ENCODE measurements around the gene KAT2B.

Gene KAT2B

DNA sequence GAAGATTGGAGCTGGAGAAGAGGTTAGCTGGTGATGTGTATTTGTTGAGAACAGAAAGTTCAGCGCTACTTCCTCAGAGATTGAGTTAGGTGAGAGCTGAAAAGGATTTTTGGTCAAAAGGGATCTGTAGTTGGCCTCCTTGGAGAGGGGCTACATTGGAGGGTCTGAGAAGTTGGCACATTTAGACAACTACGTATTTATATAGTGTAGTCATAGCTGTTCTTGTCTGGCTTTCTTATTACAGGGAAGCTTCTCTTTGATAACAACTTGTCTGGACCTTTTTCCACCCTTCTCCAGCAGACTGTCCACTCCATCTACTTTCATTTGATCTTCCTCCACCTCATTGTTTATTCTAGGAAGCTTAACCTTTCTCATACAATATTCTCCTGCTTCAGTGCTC lies 43.7 kb downstream of the KAT2B start:
- H3K14ac ChIP-seq (ENCODE audit: low read length): no peak overlapping the region
- no peak overlapping the region for H3K27ac ChIP-seq (ENCODE audit: low read depth, low read length)
- no peaks in the 10 kb centered on the region for H3K79me2 ChIP-seq (ENCODE audit: control insufficient read depth, insufficient read depth, low read length, poor library complexity)
- no CpG with 5 or more reads among the region's 2 CpGs for WGBS (ENCODE audit: extremely low coverage, insufficient coverage, insufficient read length)
- no peaks in the 10 kb centered on the region for H3K27me3 ChIP-seq (ENCODE audit: insufficient read depth, low read length)
- no peak for DNase-seq
- no peak overlapping the region for H2BK120ac ChIP-seq (ENCODE audit: insufficient read depth, low read length, poor library complexity)
- no peak overlapping the region for H4K12ac ChIP-seq (ENCODE audit: low read depth, low read length)
- H4K8ac ChIP-seq (ENCODE audit: low read depth, low read length): no peak overlapping the region
- H3K9ac ChIP-seq (ENCODE audit: low read length): no peak overlapping the region
- H3K9me3 ChIP-seq (ENCODE audit: insufficient read depth, low read depth, low read length): no peaks in the 10 kb centered on the region
- H3K79me1 ChIP-seq (ENCODE audit: low read length): no peaks in the 10 kb centered on the region
- no peak overlapping the region for H3K23ac ChIP-seq (ENCODE audit: low read length)
- H2AK5ac ChIP-seq (ENCODE audit: low read length): no peak overlapping the region
- no peak overlapping the region for H2AFZ ChIP-seq (ENCODE audit: insufficient read depth, low read length, poor library complexity)
- no peak overlapping the region for H3K4me3 ChIP-seq (ENCODE audit: low read depth, low read length)
- no peak overlapping the region for H4K91ac ChIP-seq (ENCODE audit: low read depth, low read length)
- no peak overlapping the region for H3K18ac ChIP-seq (ENCODE audit: low read length)
- H2BK12ac ChIP-seq (ENCODE audit: low read length): no peak overlapping the region
- H2BK5ac ChIP-seq (ENCODE audit: low read depth, low read length, poor library complexity): no peak overlapping the region
- no peak overlapping the region for H3K4me2 ChIP-seq (ENCODE audit: low read length)
- H3K36me3 ChIP-seq (ENCODE audit: control insufficient read depth in 1 of 2, insufficient read depth in 2 of 2, low read length in 2 of 2): peaks cover 0 to 3% of the 10 kb centered on the region in 2 experiments
- no peak overlapping the region for H3K4ac ChIP-seq (ENCODE audit: low read depth, low read length)
- H3K4me1 ChIP-seq (ENCODE audit: control insufficient read depth in 1 of 2, insufficient read depth in 2 of 2, low read length in 2 of 2): no peaks in the 10 kb centered on the region

DNA sequence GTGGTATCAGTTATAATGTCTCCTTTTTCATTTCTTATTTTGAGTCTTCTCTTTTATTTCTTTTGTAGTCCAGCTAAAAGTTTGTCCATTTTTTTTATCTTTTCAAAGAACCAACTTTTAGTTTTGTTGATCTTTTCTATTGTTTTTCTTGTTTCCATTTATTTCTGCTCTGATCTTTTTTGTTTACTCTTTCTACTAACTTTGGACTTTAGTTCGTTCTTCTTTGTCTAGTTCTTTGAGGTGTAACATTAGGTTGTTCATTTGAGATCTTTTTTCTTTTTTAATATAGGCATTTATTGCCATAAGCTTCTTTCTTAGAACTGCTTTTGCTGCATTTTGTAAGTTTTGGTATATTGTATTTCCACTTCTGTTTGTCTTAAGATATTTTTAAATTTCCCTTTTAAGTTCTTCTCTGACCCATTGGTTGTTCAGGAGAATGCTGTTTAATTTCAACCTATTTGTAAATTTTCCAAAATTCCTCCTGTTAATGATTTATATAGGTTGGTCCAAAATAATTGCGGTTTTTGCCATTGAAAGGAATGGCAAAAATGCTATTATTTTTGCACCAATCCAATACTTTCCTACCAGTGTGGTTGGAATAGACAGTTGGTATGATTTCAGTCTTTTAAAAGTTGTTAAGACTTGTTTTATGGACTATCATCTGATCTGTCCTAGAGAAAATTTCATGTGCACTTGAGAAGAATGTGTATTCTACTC lies 51.2 kb downstream of the KAT2B start:
- H3K18ac ChIP-seq (ENCODE audit: low read length): no peak overlapping the region
- H3K79me2 ChIP-seq (ENCODE audit: control insufficient read depth, insufficient read depth, low read length, poor library complexity): no peaks in the 10 kb centered on the region
- H3K27me3 ChIP-seq (ENCODE audit: insufficient read depth, low read length): no peaks in the 10 kb centered on the region
- H3K9ac ChIP-seq (ENCODE audit: low read length): no peak overlapping the region
- H4K8ac ChIP-seq (ENCODE audit: low read depth, low read length): no peak overlapping the region
- no CpG with 5 or more reads among the region's 2 CpGs for WGBS (ENCODE audit: extremely low coverage, insufficient coverage, insufficient read length)
- no peak overlapping the region for H4K91ac ChIP-seq (ENCODE audit: low read depth, low read length)
- no peaks in the 10 kb centered on the region for H3K36me3 ChIP-seq (ENCODE audit: control insufficient read depth in 1 of 2, insufficient read depth in 2 of 2, low read length in 2 of 2)
- no peak overlapping the region for H3K4ac ChIP-seq (ENCODE audit: low read depth, low read length)
- no peaks in the 10 kb centered on the region for H3K4me1 ChIP-seq (ENCODE audit: control insufficient read depth in 1 of 2, insufficient read depth in 2 of 2, low read length in 2 of 2)
- H2AK5ac ChIP-seq (ENCODE audit: low read length): no peak overlapping the region
- H4K12ac ChIP-seq (ENCODE audit: low read depth, low read length): no peak overlapping the region
- no peaks in the 10 kb centered on the region for H3K9me3 ChIP-seq (ENCODE audit: insufficient read depth, low read depth, low read length)
- no peak overlapping the region for H2BK12ac ChIP-seq (ENCODE audit: low read length)
- no peak overlapping the region for H3K4me2 ChIP-seq (ENCODE audit: low read length)
- no peak overlapping the region for H2BK5ac ChIP-seq (ENCODE audit: low read depth, low read length, poor library complexity)
- no peak overlapping the region for H2AFZ ChIP-seq (ENCODE audit: insufficient read depth, low read length, poor library complexity)
- H3K27ac ChIP-seq (ENCODE audit: low read depth, low read length): no peak overlapping the region
- H3K23ac ChIP-seq (ENCODE audit: low read length): no peak overlapping the region
- no peak overlapping the region for H3K14ac ChIP-seq (ENCODE audit: low read length)
- H3K4me3 ChIP-seq (ENCODE audit: low read depth, low read length): no peak overlapping the region
- DNase-seq: no peak
- no peak overlapping the region for H2BK120ac ChIP-seq (ENCODE audit: insufficient read depth, low read length, poor library complexity)
- H3K79me1 ChIP-seq (ENCODE audit: low read length): no peaks in the 10 kb centered on the region

DNA sequence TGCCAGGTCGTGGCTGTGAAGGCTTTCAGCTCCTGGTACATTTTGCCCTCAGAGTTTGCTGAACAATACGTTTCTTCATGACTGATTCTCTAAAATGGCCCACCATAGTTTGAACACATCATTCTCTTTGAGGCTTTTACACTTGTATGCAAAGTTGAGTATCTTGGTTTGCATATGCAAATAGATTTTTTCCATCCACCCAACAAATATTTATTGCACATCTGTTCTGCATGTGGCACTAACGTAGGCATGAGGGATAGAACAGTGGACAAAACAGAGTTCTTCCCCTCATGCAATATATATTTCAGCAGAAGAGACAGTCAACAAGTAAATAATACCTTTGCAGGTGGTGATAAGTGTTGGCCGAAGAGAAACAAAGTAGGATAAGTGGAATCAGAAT lies 55.2 kb downstream of the KAT2B start:
- Histone ChIP-seq H3K36me3 (ENCODE audit: control insufficient read depth in 1 of 2, insufficient read depth in 2 of 2, low read length in 2 of 2) (no peaks in the 10 kb centered on the region), H3K9me3 (ENCODE audit: insufficient read depth, low read depth, low read length) (no peaks in the 10 kb centered on the region), H2BK120ac (ENCODE audit: insufficient read depth, low read length, poor library complexity) (no peak overlapping the region), H3K4me3 (ENCODE audit: low read depth, low read length) (no peak overlapping the region), H4K91ac (ENCODE audit: low read depth, low read length) (no peak overlapping the region), H3K79me1 (ENCODE audit: low read length) (no peaks in the 10 kb centered on the region), H3K4ac (ENCODE audit: low read depth, low read length) (no peak overlapping the region), H2AK5ac (ENCODE audit: low read length) (no peak overlapping the region), H2AFZ (ENCODE audit: insufficient read depth, low read length, poor library complexity) (no peak overlapping the region), H2BK12ac (ENCODE audit: low read length) (no peak overlapping the region), H4K8ac (ENCODE audit: low read depth, low read length) (no peak overlapping the region), H3K4me1 (ENCODE audit: control insufficient read depth in 1 of 2, insufficient read depth in 2 of 2, low read length in 2 of 2) (no peaks in the 10 kb centered on the region), H3K18ac (ENCODE audit: low read length) (no peak overlapping the region), H2BK5ac (ENCODE audit: low read depth, low read length, poor library complexity) (no peak overlapping the region), H3K23ac (ENCODE audit: low read length) (no peak overlapping the region), H3K9ac (ENCODE audit: low read length) (no peak overlapping the region), H3K14ac (ENCODE audit: low read length) (no peak overlapping the region), H4K12ac (ENCODE audit: low read depth, low read length) (no peak overlapping the region), H3K27me3 (ENCODE audit: insufficient read depth, low read length) (no peaks in the 10 kb centered on the region), H3K27ac (ENCODE audit: low read depth, low read length) (no peak overlapping the region), H3K79me2 (ENCODE audit: control insufficient read depth, insufficient read depth, low read length, poor library complexity) (no peaks in the 10 kb centered on the region), H3K4me2 (ENCODE audit: low read length) (no peak overlapping the region)
- no CpG with 5 or more reads among the region's 4 CpGs for WGBS (ENCODE audit: extremely low coverage, insufficient coverage, insufficient read length)
- DNase-seq: no peak

DNA sequence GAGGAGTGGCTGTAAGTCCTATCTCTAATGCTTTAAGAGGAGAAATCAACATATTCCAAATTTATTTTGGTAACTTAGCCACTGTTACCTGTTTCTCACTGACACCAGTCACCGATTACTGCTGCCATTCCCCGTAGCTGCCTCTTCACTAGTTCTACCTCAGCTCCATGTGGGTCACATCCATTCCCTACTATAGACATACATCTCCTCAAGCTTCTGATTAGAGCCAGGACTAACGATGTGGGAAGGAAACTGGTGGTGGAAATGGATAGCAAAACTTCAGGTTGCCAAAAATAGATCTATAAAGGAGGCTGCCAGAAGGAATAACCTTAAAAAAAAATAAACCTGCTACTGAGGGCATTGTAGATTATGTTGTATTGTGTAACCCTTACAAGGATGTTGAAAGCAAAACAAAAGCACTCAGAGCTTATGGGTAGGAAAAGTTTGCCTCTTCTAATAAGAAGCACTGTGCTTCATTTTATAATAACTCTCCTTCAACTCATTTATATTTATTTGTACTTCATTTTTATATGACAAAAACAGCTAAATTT lies 56.0 kb downstream of the KAT2B start:
- no CpG with 5 or more reads among the region's 3 CpGs for WGBS (ENCODE audit: extremely low coverage, insufficient coverage, insufficient read length)
- H3K27ac ChIP-seq (ENCODE audit: low read depth, low read length): no peak overlapping the region
- no peaks in the 10 kb centered on the region for H3K4me1 ChIP-seq (ENCODE audit: control insufficient read depth in 1 of 2, insufficient read depth in 2 of 2, low read length in 2 of 2)
- no peaks in the 10 kb centered on the region for H3K27me3 ChIP-seq (ENCODE audit: insufficient read depth, low read length)
- no peak overlapping the region for H3K18ac ChIP-seq (ENCODE audit: low read length)
- no peak overlapping the region for H2BK5ac ChIP-seq (ENCODE audit: low read depth, low read length, poor library complexity)
- no peak overlapping the region for H2AK5ac ChIP-seq (ENCODE audit: low read length)
- H3K79me2 ChIP-seq (ENCODE audit: control insufficient read depth, insufficient read depth, low read length, poor library complexity): no peaks in the 10 kb centered on the region
- no peak overlapping the region for H2BK12ac ChIP-seq (ENCODE audit: low read length)
- no peak overlapping the region for H3K4ac ChIP-seq (ENCODE audit: low read depth, low read length)
- no peaks in the 10 kb centered on the region for H3K79me1 ChIP-seq (ENCODE audit: low read length)
- no peak overlapping the region for H3K9ac ChIP-seq (ENCODE audit: low read length)
- H4K91ac ChIP-seq (ENCODE audit: low read depth, low read length): no peak overlapping the region
- H3K14ac ChIP-seq (ENCODE audit: low read length): no peak overlapping the region
- H3K4me2 ChIP-seq (ENCODE audit: low read length): no peak overlapping the region
- no peaks in the 10 kb centered on the region for H3K36me3 ChIP-seq (ENCODE audit: control insufficient read depth in 1 of 2, insufficient read depth in 2 of 2, low read length in 2 of 2)
- H2BK120ac ChIP-seq (ENCODE audit: insufficient read depth, low read length, poor library complexity): no peak overlapping the region
- no peak overlapping the region for H4K12ac ChIP-seq (ENCODE audit: low read depth, low read length)
- no peak overlapping the region for H2AFZ ChIP-seq (ENCODE audit: insufficient read depth, low read length, poor library complexity)
- H4K8ac ChIP-seq (ENCODE audit: low read depth, low read length): no peak overlapping the region
- H3K9me3 ChIP-seq (ENCODE audit: insufficient read depth, low read depth, low read length): no peaks in the 10 kb centered on the region
- H3K4me3 ChIP-seq (ENCODE audit: low read depth, low read length): no peak overlapping the region
- DNase-seq: no peak
- no peak overlapping the region for H3K23ac ChIP-seq (ENCODE audit: low read length)
